ENCODE results near the gene SMPD1.

The SMPD1 gene

GRCh38 chr11:6389905-6390717 is at the start of gene SMPD1:
TSS of gene SMPD1 (plus strand) at chr11:6390474. CDS start at chr11:6390599, 125 bp downstream.
- Histone ChIP-seq H2AFZ (ENCODE audit: low read length, unreplicated experiment) (peak within 1 kb of the TSS; percentile 36), H3K79me2 (ENCODE audit: control insufficient read depth, insufficient read depth, low read length, unreplicated experiment) (peaks cover 12% of the 10 kb centered on the region), H3K27ac (ENCODE audit: low read depth, low read length) (peak within 1 kb of the TSS; percentile 86), H3K4me3 (ENCODE audit: low read depth, low read length) (peak within 1 kb of the TSS; percentile 91), H3K36me3 (ENCODE audit: insufficient read depth, low read length) (no peaks in the 10 kb centered on the region), H3K4me1 (ENCODE audit: control insufficient read depth, insufficient read depth, low read length, unreplicated experiment) (peaks cover 31% of the 10 kb centered on the region), H3K27me3 (ENCODE audit: insufficient read depth, low read length) (no peaks in the 10 kb centered on the region)

DNA sequence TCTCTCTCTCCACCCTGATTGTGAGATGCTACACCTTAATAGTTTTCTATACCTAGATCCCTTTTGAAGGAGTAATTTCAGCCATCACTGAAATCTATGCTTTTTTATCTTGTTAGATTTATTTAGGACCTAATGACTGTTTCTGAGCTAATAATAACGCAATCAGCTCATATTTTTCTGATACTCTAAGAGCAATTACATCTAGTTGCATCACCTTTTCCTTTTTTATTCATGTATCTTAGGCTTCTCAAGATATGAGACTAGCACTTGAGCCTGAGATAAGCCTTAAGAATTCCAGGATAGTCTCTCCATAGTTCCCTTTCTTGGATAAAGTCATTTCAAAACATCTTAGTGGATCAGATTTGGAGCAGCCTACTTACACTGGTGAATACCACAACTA is 44.9 kb upstream of the SMPD1 start:
- Histone ChIP-seq H2AFZ (ENCODE audit: low read length, unreplicated experiment) (no peak overlapping the region), H3K27ac (ENCODE audit: low read depth, low read length) (no peak overlapping the region), H3K4me1 (ENCODE audit: control insufficient read depth, insufficient read depth, low read length, unreplicated experiment) (no peaks in the 10 kb centered on the region), H3K79me2 (ENCODE audit: control insufficient read depth, insufficient read depth, low read length, unreplicated experiment) (no peaks in the 10 kb centered on the region), H3K4me3 (ENCODE audit: low read depth, low read length) (no peak overlapping the region), H3K36me3 (ENCODE audit: insufficient read depth, low read length) (no peaks in the 10 kb centered on the region), H3K27me3 (ENCODE audit: insufficient read depth, low read length) (no peaks in the 10 kb centered on the region)

- no peak overlapping the region for H3K4me3 ChIP-seq (ENCODE audit: low read depth, low read length)
- no peaks in the 10 kb centered on the region for H3K79me2 ChIP-seq (ENCODE audit: control insufficient read depth, insufficient read depth, low read length, unreplicated experiment)
- no peak overlapping the region for H2AFZ ChIP-seq (ENCODE audit: low read length, unreplicated experiment)
- H3K36me3 ChIP-seq (ENCODE audit: insufficient read depth, low read length): no peaks in the 10 kb centered on the region
- H3K27ac ChIP-seq (ENCODE audit: low read depth, low read length): no peak overlapping the region
- peaks cover 4% of the 10 kb centered on the region for H3K4me1 ChIP-seq (ENCODE audit: control insufficient read depth, insufficient read depth, low read length, unreplicated experiment)
- H3K27me3 ChIP-seq (ENCODE audit: insufficient read depth, low read length): no peaks in the 10 kb centered on the region
These were observed 40.2 kb upstream of the SMPD1 start for GRCh38 chr11:6350043-6350442.

DNA sequence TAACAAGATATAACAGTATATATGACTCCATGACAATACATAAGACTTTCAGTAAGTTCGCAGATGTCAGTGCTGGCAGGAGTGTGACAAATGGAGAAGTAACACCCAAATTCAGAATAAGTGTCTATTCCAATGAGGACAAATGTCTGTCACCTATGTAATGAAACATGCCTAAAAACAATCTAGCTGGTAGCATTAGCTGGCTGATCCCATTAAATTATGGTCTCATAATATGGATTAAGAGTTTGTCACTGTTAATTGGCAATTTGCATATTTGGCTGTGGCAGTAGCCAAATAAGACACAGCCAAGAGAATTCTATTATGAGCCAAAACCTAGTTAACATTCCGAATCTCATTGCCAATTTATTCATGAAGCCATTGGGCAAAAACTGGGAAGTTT is 39.8 kb upstream of the SMPD1 start:
- Histone ChIP-seq H3K27me3 (ENCODE audit: insufficient read depth, low read length) (no peaks in the 10 kb centered on the region), H3K4me1 (ENCODE audit: control insufficient read depth, insufficient read depth, low read length, unreplicated experiment) (peaks cover 7% of the 10 kb centered on the region), H3K27ac (ENCODE audit: low read depth, low read length) (no peak overlapping the region), H2AFZ (ENCODE audit: low read length, unreplicated experiment) (no peak overlapping the region), H3K4me3 (ENCODE audit: low read depth, low read length) (no peak overlapping the region), H3K79me2 (ENCODE audit: control insufficient read depth, insufficient read depth, low read length, unreplicated experiment) (no peaks in the 10 kb centered on the region), H3K36me3 (ENCODE audit: insufficient read depth, low read length) (no peaks in the 10 kb centered on the region)

DNA sequence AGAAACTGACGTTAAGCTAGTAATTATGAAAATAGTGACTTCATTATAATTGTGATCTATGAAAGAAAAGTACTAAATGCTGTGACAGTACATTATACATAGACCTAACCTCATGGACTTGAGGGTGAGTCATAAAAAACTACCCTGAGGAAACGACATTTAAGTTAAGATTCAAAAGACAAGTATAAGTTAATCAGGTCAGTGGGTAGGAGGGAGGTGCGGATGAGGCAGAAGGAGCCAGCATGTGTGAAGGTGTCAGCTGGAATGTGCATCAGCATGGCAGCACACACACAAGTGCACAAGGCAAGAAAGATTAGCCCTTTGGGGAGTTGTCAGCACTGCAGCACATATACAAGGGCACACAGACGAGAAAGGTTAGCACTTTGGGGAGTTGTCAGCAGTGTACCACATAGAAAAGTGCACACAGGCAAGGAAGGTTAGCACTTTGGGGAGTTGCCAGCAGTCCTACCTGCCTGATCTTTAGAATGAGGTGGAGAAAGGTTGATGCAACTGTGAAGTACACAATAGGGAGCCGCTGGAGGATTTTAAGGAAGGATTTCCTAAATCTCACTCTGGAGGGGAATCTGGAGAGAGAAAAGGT is 38.4 kb upstream of the SMPD1 start:
- Histone ChIP-seq H3K4me1 (ENCODE audit: control insufficient read depth, insufficient read depth, low read length, unreplicated experiment) (peaks cover 13% of the 10 kb centered on the region), H3K27me3 (ENCODE audit: insufficient read depth, low read length) (no peaks in the 10 kb centered on the region), H3K4me3 (ENCODE audit: low read depth, low read length) (no peak overlapping the region), H2AFZ (ENCODE audit: low read length, unreplicated experiment) (no peak overlapping the region), H3K79me2 (ENCODE audit: control insufficient read depth, insufficient read depth, low read length, unreplicated experiment) (no peaks in the 10 kb centered on the region), H3K36me3 (ENCODE audit: insufficient read depth, low read length) (no peaks in the 10 kb centered on the region), H3K27ac (ENCODE audit: low read depth, low read length) (no peak overlapping the region)

- Histone ChIP-seq H3K27me3 (ENCODE audit: insufficient read depth, low read length) (no peaks in the 10 kb centered on the region), H3K4me3 (ENCODE audit: low read depth, low read length) (no peak overlapping the region), H2AFZ (ENCODE audit: low read length, unreplicated experiment) (peak overlapping the region; percentile 52), H3K4me1 (ENCODE audit: control insufficient read depth, insufficient read depth, low read length, unreplicated experiment) (peaks cover 24% of the 10 kb centered on the region), H3K79me2 (ENCODE audit: control insufficient read depth, insufficient read depth, low read length, unreplicated experiment) (no peaks in the 10 kb centered on the region), H3K27ac (ENCODE audit: low read depth, low read length) (no peak overlapping the region), H3K36me3 (ENCODE audit: insufficient read depth, low read length) (no peaks in the 10 kb centered on the region)
These were observed 36.8 kb upstream of the SMPD1 start for GRCh38 chr11:6353367-6353987.

DNA sequence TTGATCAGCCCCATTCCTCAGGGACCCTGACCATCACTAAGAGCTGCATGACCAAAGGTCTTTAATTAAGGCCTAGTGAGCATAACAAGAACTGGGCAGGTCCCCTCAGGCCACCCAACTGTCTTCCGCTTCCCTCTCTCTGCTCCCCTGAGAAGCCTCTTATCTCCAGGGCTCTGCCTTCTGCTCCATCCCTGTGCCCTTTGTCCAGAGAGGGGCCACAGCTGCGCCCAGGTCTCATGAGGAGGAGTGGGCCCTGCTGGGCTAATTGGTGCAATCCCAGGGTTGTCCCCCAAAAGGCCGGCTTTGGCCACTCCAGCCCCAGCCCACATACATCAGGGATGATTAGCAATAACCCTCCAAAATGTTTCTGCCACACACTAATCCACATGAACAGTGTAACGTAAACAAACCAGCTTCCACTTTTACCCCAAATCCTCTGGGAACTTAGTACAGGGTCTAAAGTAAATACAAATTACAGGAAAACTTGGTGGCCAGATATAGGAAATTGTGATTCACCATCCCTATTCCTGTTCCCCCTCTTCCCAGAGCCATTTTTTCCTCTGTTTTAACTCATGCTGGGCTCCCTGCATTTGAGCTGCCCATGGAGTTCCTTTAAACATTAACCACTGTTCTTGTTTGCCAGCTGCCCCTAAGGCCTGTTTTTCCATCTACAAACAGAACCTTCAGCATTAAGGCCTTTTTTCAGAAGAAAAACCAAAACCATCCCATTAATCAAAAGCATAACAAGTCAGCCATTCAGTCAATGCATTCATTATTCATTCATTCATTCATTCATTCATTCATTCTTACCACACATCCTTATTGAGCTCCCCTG is 35.4 kb upstream of the SMPD1 start:
- Histone ChIP-seq H3K4me1 (ENCODE audit: control insufficient read depth, insufficient read depth, low read length, unreplicated experiment) (peaks cover 24% of the 10 kb centered on the region), H3K79me2 (ENCODE audit: control insufficient read depth, insufficient read depth, low read length, unreplicated experiment) (no peaks in the 10 kb centered on the region), H3K36me3 (ENCODE audit: insufficient read depth, low read length) (no peaks in the 10 kb centered on the region), H3K27me3 (ENCODE audit: insufficient read depth, low read length) (no peaks in the 10 kb centered on the region), H2AFZ (ENCODE audit: low read length, unreplicated experiment) (no peak overlapping the region), H3K4me3 (ENCODE audit: low read depth, low read length) (no peak overlapping the region), H3K27ac (ENCODE audit: low read depth, low read length) (no peak overlapping the region)

- peak overlapping the region; percentile 100 for H2AFZ ChIP-seq (ENCODE audit: low read length, unreplicated experiment)
- H3K36me3 ChIP-seq (ENCODE audit: insufficient read depth, low read length): no peaks in the 10 kb centered on the region
- H3K27me3 ChIP-seq (ENCODE audit: insufficient read depth, low read length): no peaks in the 10 kb centered on the region
- H3K79me2 ChIP-seq (ENCODE audit: control insufficient read depth, insufficient read depth, low read length, unreplicated experiment): no peaks in the 10 kb centered on the region
- peak overlapping the region; percentile 61 for H3K4me3 ChIP-seq (ENCODE audit: low read depth, low read length)
- H3K27ac ChIP-seq (ENCODE audit: low read depth, low read length): peak overlapping the region; percentile 28
- peaks cover 24% of the 10 kb centered on the region for H3K4me1 ChIP-seq (ENCODE audit: control insufficient read depth, insufficient read depth, low read length, unreplicated experiment)
These were observed 33.7 kb upstream of the SMPD1 start for GRCh38 chr11:6356503-6357055.

- H3K36me3 ChIP-seq (ENCODE audit: insufficient read depth, low read length): no peaks in the 10 kb centered on the region
- peak overlapping the region; percentile 61 for H3K4me3 ChIP-seq (ENCODE audit: low read depth, low read length)
- H3K27ac ChIP-seq (ENCODE audit: low read depth, low read length): peak overlapping the region; percentile 56
- H2AFZ ChIP-seq (ENCODE audit: low read length, unreplicated experiment): peak overlapping the region; percentile 100
- no peaks in the 10 kb centered on the region for H3K27me3 ChIP-seq (ENCODE audit: insufficient read depth, low read length)
- H3K4me1 ChIP-seq (ENCODE audit: control insufficient read depth, insufficient read depth, low read length, unreplicated experiment): peaks cover 24% of the 10 kb centered on the region
- no peaks in the 10 kb centered on the region for H3K79me2 ChIP-seq (ENCODE audit: control insufficient read depth, insufficient read depth, low read length, unreplicated experiment)
These were observed 33.1 kb upstream of the SMPD1 start for GRCh38 chr11:6357222-6357621.

- Histone ChIP-seq H3K36me3 (ENCODE audit: insufficient read depth, low read length) (no peaks in the 10 kb centered on the region), H3K27me3 (ENCODE audit: insufficient read depth, low read length) (no peaks in the 10 kb centered on the region), H3K79me2 (ENCODE audit: control insufficient read depth, insufficient read depth, low read length, unreplicated experiment) (no peaks in the 10 kb centered on the region), H2AFZ (ENCODE audit: low read length, unreplicated experiment) (no peak overlapping the region), H3K4me1 (ENCODE audit: control insufficient read depth, insufficient read depth, low read length, unreplicated experiment) (peaks cover 18% of the 10 kb centered on the region), H3K27ac (ENCODE audit: low read depth, low read length) (no peak overlapping the region), H3K4me3 (ENCODE audit: low read depth, low read length) (no peak overlapping the region)
These were observed 30.1 kb upstream of the SMPD1 start for GRCh38 chr11:6360183-6360582.

Measured in ACC112 (cell line).